GM18508 (cell line): ENCODE results near the gene NDUFAF8.

ENCODE experiments used
- ATAC-seq: cut with Tn5 transposase; IDR thresholded peaks from one replicate; pipeline ENCODE4 v1.9.1; 2021; ENCODE audit warnings: moderate number of reproducible peaks; ENCODE audit not compliant: insufficient read depth, unreplicated experiment

Gene NDUFAF8

DNA sequence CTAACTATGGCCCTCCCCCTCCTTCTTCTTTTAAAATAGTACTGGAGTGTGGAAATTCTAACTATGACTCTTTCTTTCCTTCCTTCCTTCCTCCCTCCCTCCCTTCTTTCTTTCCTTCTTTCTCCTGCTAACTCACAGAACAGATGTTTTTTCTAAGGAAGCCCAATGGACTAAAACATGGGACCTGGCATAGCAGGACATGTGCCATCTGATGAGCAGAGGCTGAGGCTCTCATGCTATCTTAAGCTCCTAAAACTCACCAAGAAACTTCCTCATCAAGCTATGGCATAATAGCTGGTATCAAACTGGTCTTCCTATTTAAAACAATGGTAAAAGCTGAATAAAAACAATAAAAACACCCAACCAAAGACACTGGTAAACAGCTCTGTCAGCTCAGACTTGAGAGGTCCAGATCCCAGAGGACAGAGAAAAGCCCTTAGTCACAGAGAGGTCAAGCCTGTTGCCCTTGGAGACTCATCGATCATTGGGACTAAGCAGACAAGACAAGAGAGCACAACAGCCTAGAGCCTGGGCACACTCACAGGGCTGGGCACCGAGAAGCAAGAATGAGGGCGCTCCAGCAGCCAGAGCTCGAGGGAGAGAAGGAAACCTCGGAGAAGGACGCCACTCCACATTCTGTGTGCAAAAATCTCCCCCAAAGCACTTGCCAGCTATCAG lies 28.4 kb downstream of the NDUFAF8 start:
- no peak for ATAC-seq

DNA sequence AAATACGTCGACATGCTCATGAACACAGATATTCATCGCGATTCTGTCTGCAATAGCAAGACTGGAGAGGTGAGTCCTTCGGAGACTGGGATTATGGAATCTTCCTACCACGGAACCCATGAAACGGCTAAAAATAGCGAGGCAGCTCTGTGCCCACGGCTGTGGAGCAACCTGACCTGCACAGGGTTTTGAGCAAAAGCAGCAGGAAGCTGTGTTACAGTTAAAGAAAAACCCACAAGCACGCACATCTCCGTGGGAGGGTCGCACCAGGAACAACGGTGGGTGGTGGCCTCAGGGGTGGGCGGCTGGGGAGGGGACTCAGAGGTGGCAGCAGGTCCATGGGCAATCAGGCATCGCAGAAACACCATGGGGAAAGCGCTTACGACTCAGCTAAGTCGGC lies 31.2 kb downstream of the NDUFAF8 start:
- no peak for ATAC-seq

DNA sequence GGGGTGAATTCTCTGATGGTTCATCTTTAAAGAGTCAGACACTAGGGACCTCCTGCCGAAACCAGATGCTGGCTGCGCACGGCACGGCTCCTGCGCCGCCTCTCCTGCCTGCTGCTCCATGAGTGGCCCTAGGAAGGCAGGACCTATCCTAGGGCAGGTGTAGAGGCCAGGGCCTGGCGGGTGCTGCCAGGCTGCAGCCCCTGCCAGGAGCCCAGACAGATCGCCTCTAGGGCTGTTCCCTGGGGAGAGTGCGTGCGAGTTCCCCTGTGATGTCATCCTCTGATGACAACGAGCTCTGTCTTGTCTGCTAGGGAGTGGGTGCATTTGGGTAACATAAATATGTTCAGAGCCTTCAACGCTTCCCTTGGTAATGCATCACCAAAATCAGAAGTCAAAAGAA lies 32.1 kb downstream of the NDUFAF8 start:
- ATAC-seq = no peak

DNA sequence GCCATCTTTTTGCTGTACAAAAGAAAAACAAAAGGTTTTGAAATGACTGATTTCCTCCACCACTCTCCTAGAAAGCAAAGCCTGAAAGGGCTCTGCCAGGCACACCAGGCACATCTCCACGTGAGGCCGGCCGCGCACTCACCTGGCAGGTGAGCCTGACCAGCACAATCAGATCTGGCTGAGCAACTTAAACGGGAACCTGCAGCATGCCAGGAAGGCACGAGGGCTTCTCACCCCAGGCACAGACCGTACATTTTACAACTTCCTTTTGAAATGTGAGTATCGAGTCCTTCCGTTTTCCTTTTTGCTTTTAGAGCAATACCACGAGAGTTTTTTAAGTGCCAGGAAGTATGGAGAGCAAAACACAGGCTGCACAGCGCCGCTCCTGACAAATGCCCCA lies 33.5 kb downstream of the NDUFAF8 start:
- no peak for ATAC-seq

DNA sequence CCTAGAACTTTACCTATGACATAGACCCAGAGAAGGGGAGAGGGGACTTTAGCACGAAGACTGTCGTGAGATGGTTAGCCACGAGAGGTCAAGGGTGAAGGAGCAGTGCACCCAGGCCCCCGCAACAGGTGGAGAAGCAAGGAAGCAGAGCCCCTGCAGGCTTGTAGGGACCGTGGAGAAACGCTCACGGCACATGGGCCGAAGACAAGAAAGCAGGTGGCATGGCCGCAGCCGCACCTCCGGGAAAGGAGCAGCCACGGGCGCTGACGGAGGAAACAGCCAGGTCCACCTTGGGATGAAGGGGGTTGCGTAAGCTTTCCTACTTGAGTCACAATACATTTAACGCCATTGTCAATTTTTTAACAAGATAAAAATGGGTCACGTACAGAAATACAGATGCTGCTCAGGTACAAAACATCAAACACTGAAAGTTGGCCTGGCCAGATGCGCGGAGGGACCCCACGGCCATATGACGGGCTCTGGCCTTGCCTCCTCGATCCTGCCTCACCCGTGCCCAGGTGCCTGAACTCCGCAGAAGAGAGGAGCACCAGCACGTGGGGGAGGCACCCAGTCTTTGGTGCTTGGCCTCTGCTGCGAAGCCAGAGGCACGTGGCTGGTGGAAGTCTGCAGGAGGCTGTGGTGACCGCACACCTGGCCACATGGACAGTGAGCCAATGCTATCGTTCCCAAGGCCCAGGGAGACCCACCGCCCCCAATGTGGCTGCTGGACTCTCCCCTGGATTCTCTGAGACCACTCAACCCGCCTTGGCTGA lies 34.8 kb downstream of the NDUFAF8 start:
- no peak for ATAC-seq

GRCh38 chr17:81274471-81274855 lies 35.3 kb downstream of the NDUFAF8 start:
- no peak for ATAC-seq

- ATAC-seq = no peak
Measured at GRCh38 chr17:81276781-81277180, 37.7 kb downstream of the NDUFAF8 start.

- no peak for ATAC-seq
Measured at GRCh38 chr17:81277421-81277820, 38.3 kb downstream of the NDUFAF8 start.

DNA sequence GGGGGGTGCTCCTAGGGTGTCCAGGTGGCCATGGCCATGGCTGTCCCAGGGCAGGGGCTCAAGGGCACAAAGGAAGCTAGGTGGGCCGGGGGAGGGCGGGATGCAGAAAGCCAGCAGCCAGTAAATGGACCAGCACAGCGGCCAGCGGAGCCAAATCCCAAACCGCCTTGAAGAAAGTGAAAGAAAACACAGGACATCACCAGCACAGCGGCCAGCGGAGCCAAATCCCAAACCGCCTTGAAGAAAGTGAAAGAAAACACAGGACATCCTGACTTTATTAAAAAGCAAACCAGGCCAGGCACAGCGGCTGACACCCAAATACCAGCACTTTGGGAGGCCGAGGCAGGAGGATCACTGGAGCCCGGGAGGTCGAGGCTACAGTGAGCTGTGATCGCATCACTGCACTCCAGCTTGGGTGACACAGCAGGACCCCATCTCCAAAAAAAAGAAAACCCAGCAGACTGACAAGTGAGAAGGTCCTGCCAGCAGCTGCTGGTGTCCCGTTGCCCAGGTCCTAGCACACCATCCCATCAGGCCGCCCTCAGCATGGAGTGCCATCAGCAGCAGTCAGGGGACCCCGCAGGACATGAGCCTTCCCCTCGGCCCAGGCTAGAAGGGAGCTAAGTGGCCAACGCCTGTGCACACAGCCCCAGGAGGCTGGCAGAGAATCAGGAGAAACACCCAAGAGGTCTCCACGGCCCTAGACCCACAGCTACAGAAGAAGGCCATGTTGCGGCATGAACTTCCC lies 39.0 kb downstream of the NDUFAF8 start:
- no peak for ATAC-seq

DNA sequence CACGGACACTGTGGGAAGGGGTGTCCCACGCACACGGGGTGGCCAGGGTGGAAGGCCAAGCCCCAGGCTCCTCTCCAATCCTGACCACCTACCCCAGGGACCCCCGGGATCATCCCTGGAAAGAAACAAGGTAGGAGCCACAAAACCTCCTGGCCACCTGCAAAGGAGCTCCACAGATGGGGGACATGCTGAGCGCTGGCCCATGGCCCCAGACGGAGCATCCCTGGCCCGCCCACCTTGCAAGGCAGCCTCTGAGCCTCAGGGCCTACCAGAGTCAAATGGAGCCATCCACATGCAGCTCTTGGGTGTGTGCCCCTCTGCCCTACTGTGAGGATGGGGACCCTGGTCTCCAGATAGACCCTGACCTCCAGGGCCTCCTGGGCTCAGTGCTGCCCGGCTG lies 39.7 kb downstream of the NDUFAF8 start:
- no peak for ATAC-seq

GRCh38 chr17:81279278-81280275 lies 40.5 kb downstream of the NDUFAF8 start:
- ATAC-seq = no peak

GRCh38 chr17:81280571-81280970 lies 41.5 kb downstream of the NDUFAF8 start:
- no peak for ATAC-seq

DNA sequence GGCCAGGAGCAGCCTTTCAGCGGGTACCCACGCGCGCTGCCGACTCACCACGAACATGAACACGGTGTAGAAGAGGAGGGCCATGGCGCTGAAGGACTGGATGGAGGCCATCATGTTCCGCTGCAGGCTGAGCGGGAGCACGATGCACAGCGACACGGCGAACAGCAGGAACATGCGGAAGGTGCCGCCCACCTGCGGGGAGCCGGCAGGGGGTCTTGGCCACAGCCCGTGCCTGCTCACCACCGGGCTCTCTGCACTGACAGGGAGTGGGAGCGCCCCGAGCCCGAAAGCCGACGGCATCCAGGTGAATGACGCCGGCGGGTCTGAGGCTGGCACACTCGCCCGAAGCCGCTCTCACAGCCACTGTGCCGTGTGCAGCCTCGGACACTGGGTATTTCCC lies 43.0 kb downstream of the NDUFAF8 start:
- ATAC-seq = no peak

- no peak for ATAC-seq
Measured at GRCh38 chr17:81282876-81283275, 43.8 kb downstream of the NDUFAF8 start.

DNA sequence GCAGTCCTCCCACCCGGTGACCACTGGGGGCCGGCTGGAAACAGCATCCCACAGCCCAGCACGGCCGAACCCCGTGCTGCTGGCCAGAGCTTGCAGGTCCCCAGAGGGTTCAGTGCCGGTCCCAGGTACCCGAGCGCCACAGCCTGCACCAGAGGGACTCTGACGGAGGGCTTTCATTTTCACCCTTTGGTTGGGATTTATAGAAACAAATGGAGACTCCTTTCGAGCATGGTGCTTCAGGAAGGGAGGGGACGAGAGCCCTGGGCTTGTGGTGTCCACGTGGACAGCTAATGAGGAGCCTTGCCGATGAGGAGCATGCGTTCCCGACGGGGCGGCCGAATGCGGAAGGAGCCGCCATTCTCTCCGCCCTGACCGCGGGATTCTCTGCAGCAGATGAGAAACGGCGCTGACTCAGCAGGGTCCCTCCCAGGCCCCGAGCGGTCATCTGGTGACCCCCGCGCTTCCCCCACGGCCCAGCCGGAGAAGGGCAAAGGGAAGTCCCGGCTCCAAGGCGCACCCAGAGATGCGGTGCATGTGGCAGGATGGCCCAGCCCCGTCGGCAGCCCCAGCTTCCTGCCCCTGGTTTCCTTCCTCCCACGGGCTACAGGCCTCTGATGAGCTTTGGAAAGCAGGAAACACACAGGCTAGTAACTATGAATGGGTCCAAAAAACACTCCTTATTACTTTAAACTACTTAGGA lies 46.2 kb downstream of the NDUFAF8 start:
- no peak for ATAC-seq

DNA sequence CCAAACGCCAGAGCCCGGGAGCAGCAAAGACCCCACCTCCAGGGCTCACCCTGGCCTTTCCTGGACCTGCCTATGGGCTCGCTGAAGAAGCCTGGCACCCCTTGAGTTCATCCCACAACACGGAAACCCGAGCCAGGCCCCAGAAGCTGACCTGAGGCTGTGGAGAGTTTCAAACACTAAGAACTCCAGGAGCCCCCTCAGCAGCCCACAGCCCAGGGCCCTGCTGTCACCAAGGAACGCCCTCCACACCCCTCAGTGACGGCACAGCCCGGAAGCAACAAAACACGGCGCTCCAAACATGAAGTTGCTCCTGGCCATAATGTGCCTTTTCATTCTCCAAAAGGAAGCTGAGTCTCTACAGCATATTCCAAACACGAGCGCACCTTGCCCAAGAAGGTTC lies 46.8 kb downstream of the NDUFAF8 start:
- ATAC-seq = no peak

GRCh38 chr17:81286491-81287145 lies 47.5 kb downstream of the NDUFAF8 start:
- no peak for ATAC-seq

- no peak for ATAC-seq
Measured at GRCh38 chr17:81287152-81287551, 48.0 kb downstream of the NDUFAF8 start.
